RWPE2 (cell line): ENCODE measurements around the gene TAPBPL.

ENCODE experiments used
- ATAC-seq: fragments of 200-7000 bp; cut with Tn5 transposase; 3 replicates; pipeline ENCODE4 v1.9.1; 2021; ENCODE audit warnings: low read depth
- DNase-seq: peaks from one replicate; pipeline ENCODE4 v3.0.0-alpha.2; 2020; ENCODE audit warnings: low spot score
- H3K27ac ChIP-seq: fragments of 450-650 bp; 2 replicates; pipeline ENCODE4 v1.5.1; 2017; ENCODE audit warnings: mild to moderate bottlenecking; ENCODE audit not compliant: poor library complexity, severe bottlenecking
- H3K27me3 ChIP-seq: fragments of 250-450 bp; sonication (Bioruptor Pico); 2 replicates; pipeline ENCODE4 v1.5.1; 2021; ENCODE audit warnings: mild to moderate bottlenecking, moderate library complexity; ENCODE audit not compliant: insufficient read depth, poor library complexity, severe bottlenecking
- H3K36me3 ChIP-seq: fragments of 250-450 bp; sonication (Bioruptor Pico); 2 replicates; pipeline ENCODE4 v1.5.1; 2020; ENCODE audit warnings: low read depth, mild to moderate bottlenecking, moderate library complexity
- H3K4me1 ChIP-seq: fragments of 250-450 bp; sonication (Bioruptor Pico); 2 replicates; pipeline ENCODE4 v1.5.1; 2021; ENCODE audit warnings: mild to moderate bottlenecking, moderate library complexity; ENCODE audit not compliant: insufficient read depth, poor library complexity, severe bottlenecking
- H3K4me3 ChIP-seq: fragments of 250-450 bp; sonication (Bioruptor Pico); 2 replicates; pipeline ENCODE4 v1.5.1; 2021; ENCODE audit warnings: mild to moderate bottlenecking, moderate library complexity; ENCODE audit not compliant: severe bottlenecking
- H3K9me3 ChIP-seq: fragments of 250-450 bp; sonication (Bioruptor Pico); 2 replicates; pipeline ENCODE4 v1.5.1; 2021; ENCODE audit warnings: mild to moderate bottlenecking, moderate library complexity; ENCODE audit not compliant: severe bottlenecking
- TF ChIP-seq, protein P1 (sequence below): fragments of 450-650 bp; IDR thresholded peaks from one replicate; pipeline ENCODE4 v1.5.1; 2017; ENCODE audit warnings: mild to moderate bottlenecking, moderate library complexity; ENCODE audit not compliant: poor library complexity, severe bottlenecking

Gene TAPBPL

DNA sequence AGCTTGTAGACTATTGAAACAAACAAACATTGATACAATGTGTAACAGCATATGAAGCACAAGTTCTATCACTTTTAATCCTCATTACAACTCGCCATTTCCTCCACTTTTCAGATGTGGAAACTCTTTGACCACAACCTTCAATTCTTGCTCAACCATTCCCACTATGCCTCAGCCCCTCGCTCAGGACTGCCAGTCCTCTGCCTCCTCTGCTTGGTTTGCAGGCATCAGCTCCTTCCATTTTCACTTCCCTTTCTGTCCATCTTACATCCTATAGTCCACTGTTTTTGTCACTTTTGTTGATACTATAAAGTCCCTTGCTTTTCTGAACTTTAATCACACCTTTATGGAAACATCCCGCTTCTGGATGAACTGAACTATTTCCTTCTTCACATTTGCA lies 35.2 kb upstream of the TAPBPL start:
- TF ChIP-seq, protein P1, sequence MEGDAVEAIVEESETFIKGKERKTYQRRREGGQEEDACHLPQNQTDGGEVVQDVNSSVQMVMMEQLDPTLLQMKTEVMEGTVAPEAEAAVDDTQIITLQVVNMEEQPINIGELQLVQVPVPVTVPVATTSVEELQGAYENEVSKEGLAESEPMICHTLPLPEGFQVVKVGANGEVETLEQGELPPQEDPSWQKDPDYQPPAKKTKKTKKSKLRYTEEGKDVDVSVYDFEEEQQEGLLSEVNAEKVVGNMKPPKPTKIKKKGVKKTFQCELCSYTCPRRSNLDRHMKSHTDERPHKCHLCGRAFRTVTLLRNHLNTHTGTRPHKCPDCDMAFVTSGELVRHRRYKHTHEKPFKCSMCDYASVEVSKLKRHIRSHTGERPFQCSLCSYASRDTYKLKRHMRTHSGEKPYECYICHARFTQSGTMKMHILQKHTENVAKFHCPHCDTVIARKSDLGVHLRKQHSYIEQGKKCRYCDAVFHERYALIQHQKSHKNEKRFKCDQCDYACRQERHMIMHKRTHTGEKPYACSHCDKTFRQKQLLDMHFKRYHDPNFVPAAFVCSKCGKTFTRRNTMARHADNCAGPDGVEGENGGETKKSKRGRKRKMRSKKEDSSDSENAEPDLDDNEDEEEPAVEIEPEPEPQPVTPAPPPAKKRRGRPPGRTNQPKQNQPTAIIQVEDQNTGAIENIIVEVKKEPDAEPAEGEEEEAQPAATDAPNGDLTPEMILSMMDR: no peak
- no peak overlapping the region for H3K4me3 ChIP-seq
- no peaks in the 10 kb centered on the region for H3K4me1 ChIP-seq
- H3K9me3 ChIP-seq: no peaks in the 10 kb centered on the region
- no peaks in the 10 kb centered on the region for H3K27me3 ChIP-seq
- no peak for ATAC-seq
- no peak for DNase-seq
- H3K27ac ChIP-seq: no peak overlapping the region
- H3K36me3 ChIP-seq: no peaks in the 10 kb centered on the region; the same call in 1 of the 2 replicates

DNA sequence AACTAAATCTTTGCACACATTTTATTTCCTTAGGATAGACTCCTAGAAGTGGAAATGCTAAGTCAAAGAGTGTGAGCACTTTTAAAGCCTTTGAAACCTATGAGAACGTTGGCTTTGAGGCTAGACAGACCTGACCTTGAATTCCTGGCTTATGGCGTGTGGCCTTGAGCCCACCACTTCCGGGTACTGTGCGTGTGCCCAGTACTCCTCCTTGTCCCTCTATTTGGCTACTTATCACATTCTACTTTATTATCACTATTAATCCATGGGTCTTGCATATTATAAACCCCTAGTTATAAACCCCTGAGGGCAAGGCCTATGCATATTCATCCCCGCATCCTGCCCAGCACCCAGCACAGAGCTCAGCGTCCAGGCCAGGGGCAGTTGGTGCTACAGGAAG lies 33.0 kb upstream of the TAPBPL start:
- TF ChIP-seq, protein P1: no peak
- no peak for DNase-seq

DNA sequence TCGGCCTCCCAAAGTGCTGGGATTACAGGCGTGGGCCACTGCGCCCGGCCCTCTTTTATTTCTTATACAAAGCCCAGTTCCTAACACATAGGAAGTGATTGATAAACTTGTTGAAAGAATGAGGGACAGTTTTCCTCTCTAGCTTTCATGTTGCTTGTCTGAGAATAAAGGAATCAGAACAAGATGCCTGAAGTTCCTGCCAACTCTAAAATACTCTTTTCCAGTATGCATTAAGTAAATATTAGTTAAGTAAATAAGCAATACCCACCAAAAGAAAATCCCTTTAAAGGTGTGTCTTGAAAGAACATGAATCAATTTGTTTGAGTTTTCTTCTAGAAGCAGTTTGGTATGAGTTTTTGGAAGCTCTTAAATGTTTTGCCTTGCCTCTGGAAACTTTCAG lies 31.5 kb upstream of the TAPBPL start:
- ATAC-seq: no peak
- Histone ChIP-seq H3K4me1 (no peaks in the 10 kb centered on the region), H3K27me3 (no peaks in the 10 kb centered on the region), H3K4me3 (no peak overlapping the region), H3K9me3 (no peaks in the 10 kb centered on the region), H3K27ac (no peak overlapping the region), H3K36me3 (no peaks in the 10 kb centered on the region; the same call in 1 of the 2 replicates)
- TF ChIP-seq, protein P1: no peak
- DNase-seq: no peak

More for the DNA sequence above, 33.0 kb upstream of the TAPBPL start:
- H3K36me3 ChIP-seq: no peaks in the 10 kb centered on the region; the same call in 1 of the 2 replicates
- no peaks in the 10 kb centered on the region for H3K4me1 ChIP-seq
- ATAC-seq: no peak
- H3K27ac ChIP-seq: no peak overlapping the region
- no peaks in the 10 kb centered on the region for H3K27me3 ChIP-seq
- H3K9me3 ChIP-seq: no peaks in the 10 kb centered on the region
- no peak overlapping the region for H3K4me3 ChIP-seq

DNA sequence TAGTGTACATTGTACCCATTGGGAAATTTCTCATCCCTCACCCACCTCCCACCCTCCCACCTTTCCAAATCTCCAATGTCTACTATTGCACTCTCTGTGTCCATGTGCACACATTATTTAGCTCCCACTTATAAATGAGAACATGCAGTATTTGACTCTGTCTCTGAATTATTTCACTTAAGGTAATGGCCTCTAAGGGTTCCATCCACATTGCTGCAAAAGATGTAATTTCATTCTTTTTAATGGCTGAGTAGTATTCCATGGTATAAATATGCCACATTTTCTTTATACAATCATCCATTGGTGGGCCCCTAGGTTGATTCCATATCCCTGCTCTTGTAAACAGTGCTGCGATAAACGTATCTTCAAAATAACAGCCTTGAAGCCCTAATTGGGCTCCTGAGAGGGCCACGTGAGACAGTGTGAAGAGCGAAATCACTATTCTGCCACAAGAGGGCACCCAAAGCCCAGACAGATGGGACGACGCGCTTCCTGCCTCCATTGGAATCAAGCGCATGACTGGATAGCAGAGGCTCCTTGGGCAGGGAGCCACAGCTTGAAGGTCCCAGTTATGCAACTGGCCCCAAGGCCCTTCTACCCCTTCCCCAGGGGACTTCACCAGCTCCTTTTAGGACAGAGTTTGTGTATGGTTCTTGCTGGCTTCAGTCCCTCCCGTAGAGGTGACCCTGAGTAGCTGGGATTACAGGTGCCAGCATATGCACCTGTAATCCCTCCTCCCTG lies 28.4 kb upstream of the TAPBPL start:
- TF ChIP-seq, protein P1: peak; percentile 94
- H3K27ac ChIP-seq: no peak overlapping the region
- ATAC-seq: peak; percentile 97

DNA sequence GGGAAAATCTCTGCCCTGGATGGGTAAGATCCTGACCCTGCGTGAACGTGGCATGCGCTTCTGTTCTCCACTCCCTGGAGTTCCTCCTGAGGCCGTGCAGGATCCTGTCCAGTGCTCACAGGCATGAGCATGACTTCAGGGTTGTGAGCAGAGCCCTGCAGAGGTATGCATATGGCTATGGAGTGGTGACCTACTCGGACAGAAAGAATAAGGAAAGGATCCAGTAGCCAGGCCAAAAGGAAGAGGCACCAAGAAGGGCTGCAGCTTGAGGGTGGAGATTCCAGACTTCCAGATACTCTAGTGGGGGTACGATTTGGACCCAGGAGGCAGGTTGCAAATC lies 27.9 kb upstream of the TAPBPL start:
- ATAC-seq: peak; percentile 9; the same call in 1 of the 3 replicates
- Histone ChIP-seq H3K27ac (no peak overlapping the region), H3K27me3 (no peaks in the 10 kb centered on the region), H3K4me3 (no peak overlapping the region), H3K36me3 (no peaks in the 10 kb centered on the region), H3K9me3 (no peaks in the 10 kb centered on the region), H3K4me1 (no peaks in the 10 kb centered on the region)
- TF ChIP-seq, protein P1: no peak
- no peak for DNase-seq

More for the DNA sequence above, 28.4 kb upstream of the TAPBPL start:
- DNase-seq: no peak
- Histone ChIP-seq H3K9me3 (no peaks in the 10 kb centered on the region), H3K4me1 (no peaks in the 10 kb centered on the region), H3K4me3 (no peak overlapping the region), H3K27me3 (no peaks in the 10 kb centered on the region), H3K36me3 (no peaks in the 10 kb centered on the region)
